Activated CD4-positive, alpha-beta T cell treated with anti-CD3 and anti-CD28 coated beads, Interleukin-10, Interleukin-2, amounts not matched to agents 100 ng/mL and 50 ng/mL, durations not matched to agents 16 hours and 8 hours (primary cell): ENCODE measurements around the gene SERPINA5.
"Not testable (repeated sequence)": the region's sequence is repeated elsewhere in the genome, so short reads cannot be mapped to it uniquely, and the experiment has no call there.

Experiments
- DNase-seq: peaks from one replicate; pipeline ENCODE4 v3.0.0-alpha.2; 2020

The SERPINA5 gene

GRCh38 chr14:94624537-94625352 lies 43.5 kb downstream of the SERPINA5 start:
- no peak for DNase-seq

- no peak for DNase-seq
Measured at GRCh38 chr14:94625353-94625635, 44.1 kb downstream of the SERPINA5 start.

- no peak for DNase-seq
Measured at GRCh38 chr14:94628578-94628977, 47.4 kb downstream of the SERPINA5 start.

- DNase-seq = no peak
Measured at GRCh38 chr14:94630396-94630795, 49.2 kb downstream of the SERPINA5 start.

- no peak for DNase-seq
Measured at GRCh38 chr14:94631050-94631449, 49.8 kb downstream of the SERPINA5 start.

GRCh38 chr14:94631536-94632304 lies 50.5 kb downstream of the SERPINA5 start:
- DNase-seq = no peak

- no peak for DNase-seq
Measured at GRCh38 chr14:94632305-94632590, 51.0 kb downstream of the SERPINA5 start.

- no peak for DNase-seq
Measured at GRCh38 chr14:94633121-94633520, 51.9 kb downstream of the SERPINA5 start.

- DNase-seq = no peak
Measured at GRCh38 chr14:94635154-94635553, 53.9 kb downstream of the SERPINA5 start.

- no peak for DNase-seq
Measured at GRCh38 chr14:94636744-94637412, 55.7 kb downstream of the SERPINA5 start.

GRCh38 chr14:94637814-94638213 lies 56.6 kb downstream of the SERPINA5 start:
- not testable (repeated sequence) for DNase-seq

GRCh38 chr14:94638339-94638738 lies 57.1 kb downstream of the SERPINA5 start:
- DNase-seq = no peak

GRCh38 chr14:94638961-94639817 lies 58.0 kb downstream of the SERPINA5 start:
- DNase-seq = no peak

GRCh38 chr14:94640721-94641631 lies 59.8 kb downstream of the SERPINA5 start:
- no peak for DNase-seq

GRCh38 chr14:94641632-94641955 lies 60.4 kb downstream of the SERPINA5 start:
- no peak for DNase-seq
